Esophagus muscularis mucosa (tissue), 4 donors: ENCODE data around the gene ZNF524. TPM values are rescaled to one million over a fixed set of nuclear protein-coding genes. Genes with fewer than 3 reads are reported as not detected.
"Not testable (repeated sequence)": the region's sequence is repeated elsewhere in the genome, so short reads cannot be mapped to it uniquely, and the experiment has no call there.

Experiments
- DNase-seq: peaks from one replicate; pipeline ENCODE4 v3.0.0-alpha.2; 2017; ENCODE audit errors: extremely low spot score
- H3K27ac ChIP-seq, 4 donors: fragments of 200-600 bp; sonication (generic); replicated peaks in 1 of 4; 1 replicate in 3 of 4; 2 replicates in 1 of 4; pipeline ENCODE4 v1.5.1; 2016 to 2019; ENCODE audit warnings: mild to moderate bottlenecking in 1 of 4
- H3K27me3 ChIP-seq, 4 donors: fragments of 200-600 bp; sonication (generic); one replicate each; pipeline versions ENCODE4 v1.5.1 to v1.6.0; 2016 to 2019
- H3K36me3 ChIP-seq, 4 donors: fragments of 200-600 bp; sonication (generic); one replicate each; pipeline ENCODE4 v1.5.1; 2016 to 2019
- H3K4me1 ChIP-seq, 4 donors: fragments of 200-600 bp; sonication (generic); one replicate each; pipeline ENCODE4 v1.5.1; 2016 to 2019
- H3K4me3 ChIP-seq, 4 donors: fragments of 200-600 bp; sonication (generic); 1 replicate in 2 of 4; 2 replicates in 2 of 4; pipeline ENCODE4 v1.5.1; 2016 to 2019; ENCODE audit warnings: mild to moderate bottlenecking in 4 of 4, moderate library complexity in 1 of 4
- H3K9me3 ChIP-seq, 4 donors: fragments of 200-600 bp; sonication (generic); 1 replicate in 3 of 4; 2 replicates in 1 of 4; pipeline ENCODE4 v1.5.1; 2016 to 2019
- EP300 ChIP-seq: sonication (generic); formaldehyde crosslinking; IDR thresholded peaks from one replicate; pipeline ENCODE4 v1.6.1; 2017; ENCODE audit warnings: antibody characterized with exemption
- POLR2A ChIP-seq: fragments of 450-650 bp; IDR thresholded peaks from one replicate; pipeline ENCODE4 v1.6.1; 2017; ENCODE audit warnings: antibody characterized with exemption, moderate library complexity, mild to moderate bottlenecking, low read depth
- POLR2AphosphoS5 ChIP-seq, 2 donors: sonication (generic); formaldehyde crosslinking; IDR thresholded peaks; one replicate each; pipeline ENCODE4 v1.6.1; 2017; ENCODE audit warnings: antibody characterized with exemption in 2 of 2
- WGBS: methylation state at CpG from one replicate; pipeline ENCODE4 v1.1.5; 2018; 5-methylcytosine and 5-hydroxymethylcytosine counted together
- intact Hi-C: fragments of 100-400 bp; cut with DNase I; formaldehyde crosslinking; loops from one replicate; pipeline ENCODE4 v1.15.1; 2023
- total RNA-seq, 4 donors: library from RNA; depleted of rRNA; stranded (reverse); fragments of >200 nt; gene quantifications; one replicate each; pipeline versions ENCODE4 v1.1.0 to v1.2.1, GENCODE V29; 2016
- TF ChIP-seq, protein P1 (sequence below), 3 experiments: fragments of 200-600 bp in 2 of 3; fragments of 450-650 bp in 1 of 3; sonication (generic) in 2 of 3; IDR thresholded peaks; one replicate each; pipeline ENCODE4 v1.5.1; 2017 to 2019; ENCODE audit warnings: antibody characterized with exemption in 3 of 3, mild to moderate bottlenecking in 2 of 3, moderate library complexity in 1 of 3

ZNF524 gene
- total RNA-seq, 4 donors from 2014 or later: 20.5 to 36.2 (median 27.9) TPM

DNA sequence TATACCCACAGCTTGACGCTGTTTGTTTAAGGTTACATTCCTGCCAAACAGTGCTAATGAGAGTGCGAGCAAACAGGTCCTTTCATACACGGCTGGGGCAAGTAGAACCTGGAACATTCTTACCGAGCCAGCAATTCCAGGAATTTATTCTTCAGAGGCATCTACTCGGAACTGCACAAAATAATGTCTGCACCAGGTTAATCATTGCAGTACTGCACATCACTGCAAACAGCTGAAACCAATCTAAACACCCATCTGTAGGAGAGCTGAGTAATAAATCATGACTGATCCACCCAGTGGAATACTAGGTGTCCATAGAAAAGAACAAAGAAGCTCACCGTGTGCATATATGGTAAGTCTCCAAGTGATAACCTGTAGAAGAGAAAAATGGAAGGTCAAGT lies 18.3 kb upstream of the ZNF524 start:
- no peak for DNase-seq
- intact Hi-C loops: loop anchor here (2.0 kb wide), 1 partner anchor 65 kb away; no protein-coding TSS in a partner anchor
- 14% methylated on average over 6 of the region's 6 CpGs for WGBS
- Histone ChIP-seq H3K9me3 (no peaks in the 10 kb centered on the region), H3K4me1 (peaks cover 25 to 48% (median 42%) of the 10 kb centered on the region in 4 donors), H3K27ac (peak overlapping the region; percentile 86 to 95 (median 90)), H3K27me3 (peaks cover 0 to 6% (median 0%) of the 10 kb centered on the region in 4 donors), H3K36me3 (peaks cover 19 to 25% (median 23%) of the 10 kb centered on the region in 4 donors), H3K4me3 (peak overlapping the region in 1 of 4 donors; percentile 98)
- TF ChIP-seq POLR2A (no peak), POLR2AphosphoS5 (IDR thresholded peaks at IDR 0.05) (no peak), EP300 (no peak)
- TF ChIP-seq, protein P1, sequence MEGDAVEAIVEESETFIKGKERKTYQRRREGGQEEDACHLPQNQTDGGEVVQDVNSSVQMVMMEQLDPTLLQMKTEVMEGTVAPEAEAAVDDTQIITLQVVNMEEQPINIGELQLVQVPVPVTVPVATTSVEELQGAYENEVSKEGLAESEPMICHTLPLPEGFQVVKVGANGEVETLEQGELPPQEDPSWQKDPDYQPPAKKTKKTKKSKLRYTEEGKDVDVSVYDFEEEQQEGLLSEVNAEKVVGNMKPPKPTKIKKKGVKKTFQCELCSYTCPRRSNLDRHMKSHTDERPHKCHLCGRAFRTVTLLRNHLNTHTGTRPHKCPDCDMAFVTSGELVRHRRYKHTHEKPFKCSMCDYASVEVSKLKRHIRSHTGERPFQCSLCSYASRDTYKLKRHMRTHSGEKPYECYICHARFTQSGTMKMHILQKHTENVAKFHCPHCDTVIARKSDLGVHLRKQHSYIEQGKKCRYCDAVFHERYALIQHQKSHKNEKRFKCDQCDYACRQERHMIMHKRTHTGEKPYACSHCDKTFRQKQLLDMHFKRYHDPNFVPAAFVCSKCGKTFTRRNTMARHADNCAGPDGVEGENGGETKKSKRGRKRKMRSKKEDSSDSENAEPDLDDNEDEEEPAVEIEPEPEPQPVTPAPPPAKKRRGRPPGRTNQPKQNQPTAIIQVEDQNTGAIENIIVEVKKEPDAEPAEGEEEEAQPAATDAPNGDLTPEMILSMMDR (IDR thresholded peaks at IDR 0.05): no peak

DNA sequence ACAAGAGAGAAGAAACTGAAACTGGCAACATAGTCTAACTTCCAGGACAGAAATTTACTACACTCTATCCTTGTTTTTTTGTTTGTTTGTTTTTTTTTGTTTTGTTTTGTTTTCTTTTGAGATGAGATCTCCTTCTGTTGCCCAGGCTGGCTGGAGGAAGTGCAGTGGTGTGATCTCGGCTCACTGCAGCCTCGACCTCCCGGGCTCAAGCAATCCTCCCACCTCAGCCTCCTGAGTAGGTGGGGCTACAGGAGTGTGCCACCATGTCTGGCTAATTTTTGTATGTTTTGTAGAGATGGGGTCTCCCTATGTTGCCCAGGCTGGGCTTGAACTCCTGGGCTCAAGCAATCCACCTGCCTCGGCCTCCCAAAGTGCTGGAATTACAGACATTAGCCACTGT lies 17.8 kb upstream of the ZNF524 start:
- intact Hi-C loops, DNase-seq, H3K4me3 ChIP-seq, H3K27me3 ChIP-seq, H3K9me3 ChIP-seq: not testable (repeated sequence)
- Histone ChIP-seq H3K4me1 (peaks cover 29 to 52% (median 47%) of the 10 kb centered on the region in 4 donors), H3K27ac (peak overlapping the region in 2 of 4 donors; percentile 57 to 86), H3K36me3 (peaks cover 16 to 20% (median 20%) of the 10 kb centered on the region in 4 donors)
- 73% methylated on average over 4 of the region's 4 CpGs for WGBS

DNA sequence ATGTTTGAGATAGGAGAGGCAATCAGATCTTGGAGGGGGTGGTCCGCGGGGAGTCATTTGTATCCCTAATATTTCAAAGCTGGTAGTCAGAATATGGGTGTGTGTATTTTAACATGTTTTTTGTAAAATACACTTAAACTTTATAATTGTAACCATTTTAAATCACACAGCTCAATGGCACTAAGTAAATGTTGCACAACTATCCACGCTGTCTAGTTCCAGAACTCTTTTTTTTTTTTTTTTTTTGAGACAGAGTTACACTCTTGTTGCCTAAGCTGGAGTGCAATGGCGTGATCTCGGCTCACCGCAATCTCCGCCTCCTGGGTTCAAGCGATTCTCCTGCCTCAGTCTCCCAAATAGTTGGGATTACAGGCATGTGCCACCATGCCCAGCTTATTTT lies 16.2 kb upstream of the ZNF524 start:
- H3K27me3 ChIP-seq, H3K36me3 ChIP-seq, H3K27ac ChIP-seq, H3K4me3 ChIP-seq, DNase-seq, intact Hi-C loops, H3K9me3 ChIP-seq: not testable (repeated sequence)
- H3K4me1 ChIP-seq: peaks cover 29 to 60% (median 53%) of the 10 kb centered on the region in 4 donors
- WGBS: 86% methylated on average over 8 of the region's 8 CpGs

DNA sequence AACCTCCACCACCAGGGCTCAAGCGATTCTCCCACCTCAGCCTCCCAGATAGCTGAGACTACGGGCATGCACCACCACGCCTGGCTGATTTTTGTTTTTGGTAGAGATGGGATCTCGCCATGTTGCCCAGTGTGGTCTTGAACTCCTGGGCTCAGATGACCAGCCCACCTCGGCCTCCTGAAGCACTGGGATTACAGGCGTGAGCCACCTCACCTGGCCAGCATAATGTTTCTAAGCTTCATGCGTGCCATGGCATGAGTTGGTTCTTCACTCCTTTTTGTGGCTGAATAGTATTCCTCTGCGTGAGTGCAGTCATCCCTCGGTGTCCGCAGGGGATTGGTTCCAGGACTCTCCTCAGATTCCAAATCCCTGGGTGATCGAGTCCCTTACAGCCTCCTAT lies 15.2 kb upstream of the ZNF524 start:
- Histone ChIP-seq H3K4me1 (peaks cover 29 to 51% (median 47%) of the 10 kb centered on the region in 4 donors), H3K27ac (no peak overlapping the region), H3K9me3 (no peaks in the 10 kb centered on the region), H3K36me3 (no peaks in the 10 kb centered on the region), H3K27me3 (peaks cover 0 to 6% (median 0%) of the 10 kb centered on the region in 4 donors), H3K4me3 (no peak overlapping the region)
- 86% methylated on average over 11 of the region's 11 CpGs for WGBS
- no peak for DNase-seq
- TF ChIP-seq POLR2AphosphoS5 (IDR thresholded peaks at IDR 0.05): no peak
- no peak for TF ChIP-seq POLR2A
- TF ChIP-seq EP300: no peak
- TF ChIP-seq, protein P1 (IDR thresholded peaks at IDR 0.05): no peak
- intact Hi-C loops: no loop called here

DNA sequence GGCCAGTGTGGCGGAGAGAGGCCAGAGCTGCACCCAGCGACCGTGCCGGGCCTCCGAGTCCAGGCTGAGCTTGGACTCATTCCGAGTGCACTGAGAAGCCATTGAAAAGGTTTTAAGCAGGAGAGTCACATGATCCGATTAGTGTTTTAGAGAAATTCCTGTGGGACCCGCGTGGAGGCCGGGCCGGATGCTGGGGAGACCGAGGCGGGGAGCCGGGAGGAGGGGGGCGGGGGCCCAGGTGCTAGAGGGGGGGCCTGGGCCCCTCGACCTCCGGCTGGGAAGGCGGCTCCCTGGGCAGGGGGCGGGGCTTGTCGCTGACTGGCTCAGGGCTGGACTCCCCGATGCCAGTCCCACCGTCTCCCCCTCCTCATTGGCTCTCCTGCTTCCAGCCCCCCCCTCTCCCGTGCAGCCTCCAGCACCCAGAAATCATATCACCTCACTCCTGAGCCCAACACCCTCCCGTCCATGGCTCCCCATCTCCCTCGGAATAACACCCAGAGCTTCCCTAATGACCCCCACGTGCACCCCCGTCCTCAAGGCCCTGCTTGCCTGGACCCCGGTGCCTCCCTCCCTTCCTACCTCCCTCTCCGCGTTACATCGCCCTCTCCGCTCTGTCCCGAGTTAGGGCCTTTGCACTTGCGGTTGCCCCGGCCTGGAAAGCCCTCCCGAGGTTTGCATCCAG lies 14.3 kb upstream of the ZNF524 start:
- H3K9me3 ChIP-seq: no peaks in the 10 kb centered on the region
- H3K4me1 ChIP-seq: peaks cover 29 to 46% (median 43%) of the 10 kb centered on the region in 4 donors
- DNase-seq: no peak
- peaks cover 0 to 10% (median 0%) of the 10 kb centered on the region in 4 donors for H3K27me3 ChIP-seq
- TF ChIP-seq, protein P1 (IDR thresholded peaks at IDR 0.05): no peak
- TF ChIP-seq POLR2AphosphoS5 (IDR thresholded peaks at IDR 0.05) (no peak), EP300 (no peak), POLR2A (no peak)
- intact Hi-C loops: no loop called here
- WGBS: 5% methylated on average over 30 of the region's 36 CpGs
- H3K4me3 ChIP-seq: peak overlapping the region; percentile 43 to 52 (median 45)
- peak overlapping the region; percentile 50 to 69 (median 59) for H3K27ac ChIP-seq
- no peaks in the 10 kb centered on the region for H3K36me3 ChIP-seq
